Measurements from ENCODE around the gene NIPAL4.
A peak's percentile ranks its signal among the peaks of the same experiment; 100 is the strongest.

The NIPAL4 gene

GRCh38 chr5:157454273-157454672 lies 5.7 kb upstream of the NIPAL4 start:
- Mint-ChIP-seq H3K36me3 (ENCODE audit: low read depth) (no peaks in the 10 kb centered on the region), H3K9me3 (no peaks in the 10 kb centered on the region), H3K4me1 (ENCODE audit: low read depth) (peaks cover 5% of the 10 kb centered on the region), H3K4me3 (no peak overlapping the region), H3K27me3 (peaks cover 11% of the 10 kb centered on the region), H3K27ac (no peak overlapping the region)

GRCh38 chr5:157455057-157455456 lies 5.0 kb upstream of the NIPAL4 start:
- no peaks in the 10 kb centered on the region for H3K9me3 Mint-ChIP-seq
- H3K36me3 Mint-ChIP-seq (ENCODE audit: low read depth), result no peaks in the 10 kb centered on the region
- H3K4me3 Mint-ChIP-seq, result no peak overlapping the region
- no peak overlapping the region for H3K27ac Mint-ChIP-seq
- H3K4me1 Mint-ChIP-seq (ENCODE audit: low read depth), result peaks cover 5% of the 10 kb centered on the region
- H3K27me3 Mint-ChIP-seq, result peaks cover 14% of the 10 kb centered on the region

DNA sequence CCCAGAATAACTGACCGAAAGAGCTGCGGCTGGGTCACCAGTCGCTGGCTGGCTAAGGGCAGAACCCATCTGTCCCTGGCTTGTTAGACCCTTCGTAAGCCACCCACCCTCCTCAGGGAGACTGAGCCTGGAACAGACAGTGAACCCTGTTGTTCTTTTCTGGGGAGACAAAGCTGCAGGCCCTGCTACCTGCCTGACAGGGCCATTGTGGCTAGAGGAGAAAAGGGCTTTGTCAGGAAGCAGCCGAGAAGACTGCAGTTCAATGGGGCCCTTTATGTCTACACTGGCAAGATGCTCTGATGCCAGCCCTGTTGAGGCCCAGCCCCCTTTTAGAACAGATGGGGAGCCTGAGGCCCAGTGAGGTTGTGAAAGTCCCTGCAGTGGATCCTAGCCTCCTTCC lies 3.7 kb upstream of the NIPAL4 start:
- H3K9me3 Mint-ChIP-seq, result no peaks in the 10 kb centered on the region
- H3K27me3 Mint-ChIP-seq, result peaks cover 25% of the 10 kb centered on the region
- no peak overlapping the region for H3K4me3 Mint-ChIP-seq
- no peaks in the 10 kb centered on the region for H3K36me3 Mint-ChIP-seq (ENCODE audit: low read depth)
- peaks cover 15% of the 10 kb centered on the region for H3K4me1 Mint-ChIP-seq (ENCODE audit: low read depth)
- no peak overlapping the region for H3K27ac Mint-ChIP-seq

- Mint-ChIP-seq H3K27me3 (peaks cover 32% of the 10 kb centered on the region), H3K9me3 (no peaks in the 10 kb centered on the region), H3K36me3 (ENCODE audit: low read depth) (no peaks in the 10 kb centered on the region), H3K4me1 (ENCODE audit: low read depth) (peaks cover 15% of the 10 kb centered on the region), H3K4me3 (no peak overlapping the region), H3K27ac (no peak overlapping the region)
Observed at GRCh38 chr5:157457391-157457790, 2.6 kb upstream of the NIPAL4 start.

GRCh38 chr5:157458835-157459234 lies 1.2 kb upstream of the NIPAL4 start:
- no peaks in the 10 kb centered on the region for H3K36me3 Mint-ChIP-seq (ENCODE audit: low read depth)
- peaks cover 20% of the 10 kb centered on the region for H3K4me1 Mint-ChIP-seq (ENCODE audit: low read depth)
- H3K27ac Mint-ChIP-seq, result no peak overlapping the region
- no peaks in the 10 kb centered on the region for H3K9me3 Mint-ChIP-seq
- H3K4me3 Mint-ChIP-seq, result no peak overlapping the region
- peaks cover 42% of the 10 kb centered on the region for H3K27me3 Mint-ChIP-seq

DNA sequence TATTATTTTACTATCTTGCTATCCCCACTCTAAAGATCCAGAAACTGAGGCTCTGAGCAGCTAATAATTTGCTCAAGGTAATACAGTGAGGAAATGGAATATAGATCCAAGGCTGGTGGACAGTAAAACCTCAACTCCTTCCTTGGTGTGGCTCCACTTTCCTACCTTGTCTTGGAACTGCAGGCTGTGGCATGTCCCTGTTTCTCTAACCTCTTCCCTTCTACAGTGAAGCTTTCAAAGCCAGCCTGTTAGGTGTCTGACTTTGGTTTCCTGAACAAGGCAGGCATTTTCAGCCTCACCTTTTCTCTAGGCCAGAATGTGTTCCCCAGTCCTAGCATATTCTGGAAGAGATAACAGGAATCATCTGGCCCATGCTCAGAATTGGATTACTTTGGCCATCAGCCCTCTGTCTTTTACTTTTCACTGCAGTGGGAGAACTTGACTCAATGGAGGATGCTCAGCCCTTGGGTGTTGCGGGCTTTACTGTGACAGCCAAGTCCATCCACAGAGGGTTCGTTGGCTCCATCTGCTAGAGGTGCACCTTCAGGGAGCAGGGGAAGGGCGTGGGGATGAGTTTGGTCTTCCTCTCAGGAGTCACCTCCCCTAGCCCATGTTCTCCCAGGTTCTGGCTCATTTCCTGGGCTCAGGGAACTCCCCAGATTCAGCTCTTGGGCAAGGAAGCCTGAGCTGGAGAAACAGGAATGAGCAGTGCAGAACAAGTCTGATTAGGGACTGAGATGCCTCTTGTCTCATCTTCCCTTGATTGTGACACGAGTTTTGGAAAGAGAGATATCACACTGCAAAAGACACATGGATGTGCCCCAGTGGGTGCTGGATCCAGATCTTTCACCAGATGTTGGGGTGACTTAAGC lies 1.1 kb downstream of the NIPAL4 start:
- peak overlapping the region; percentile 72 for H3K4me3 Mint-ChIP-seq
- peaks cover 41% of the 10 kb centered on the region for H3K27me3 Mint-ChIP-seq
- H3K9me3 Mint-ChIP-seq, result no peaks in the 10 kb centered on the region
- no peaks in the 10 kb centered on the region for H3K36me3 Mint-ChIP-seq (ENCODE audit: low read depth)
- peak overlapping the region; percentile 49 for H3K27ac Mint-ChIP-seq
- peaks cover 33% of the 10 kb centered on the region for H3K4me1 Mint-ChIP-seq (ENCODE audit: low read depth)

GRCh38 chr5:157463081-157463480 lies 3.1 kb downstream of the NIPAL4 start:
- H3K36me3 Mint-ChIP-seq (ENCODE audit: low read depth), result no peaks in the 10 kb centered on the region
- H3K27me3 Mint-ChIP-seq, result peaks cover 41% of the 10 kb centered on the region
- H3K4me1 Mint-ChIP-seq (ENCODE audit: low read depth), result peaks cover 33% of the 10 kb centered on the region
- no peak overlapping the region for H3K27ac Mint-ChIP-seq
- H3K4me3 Mint-ChIP-seq, result no peak overlapping the region
- H3K9me3 Mint-ChIP-seq, result no peaks in the 10 kb centered on the region

DNA sequence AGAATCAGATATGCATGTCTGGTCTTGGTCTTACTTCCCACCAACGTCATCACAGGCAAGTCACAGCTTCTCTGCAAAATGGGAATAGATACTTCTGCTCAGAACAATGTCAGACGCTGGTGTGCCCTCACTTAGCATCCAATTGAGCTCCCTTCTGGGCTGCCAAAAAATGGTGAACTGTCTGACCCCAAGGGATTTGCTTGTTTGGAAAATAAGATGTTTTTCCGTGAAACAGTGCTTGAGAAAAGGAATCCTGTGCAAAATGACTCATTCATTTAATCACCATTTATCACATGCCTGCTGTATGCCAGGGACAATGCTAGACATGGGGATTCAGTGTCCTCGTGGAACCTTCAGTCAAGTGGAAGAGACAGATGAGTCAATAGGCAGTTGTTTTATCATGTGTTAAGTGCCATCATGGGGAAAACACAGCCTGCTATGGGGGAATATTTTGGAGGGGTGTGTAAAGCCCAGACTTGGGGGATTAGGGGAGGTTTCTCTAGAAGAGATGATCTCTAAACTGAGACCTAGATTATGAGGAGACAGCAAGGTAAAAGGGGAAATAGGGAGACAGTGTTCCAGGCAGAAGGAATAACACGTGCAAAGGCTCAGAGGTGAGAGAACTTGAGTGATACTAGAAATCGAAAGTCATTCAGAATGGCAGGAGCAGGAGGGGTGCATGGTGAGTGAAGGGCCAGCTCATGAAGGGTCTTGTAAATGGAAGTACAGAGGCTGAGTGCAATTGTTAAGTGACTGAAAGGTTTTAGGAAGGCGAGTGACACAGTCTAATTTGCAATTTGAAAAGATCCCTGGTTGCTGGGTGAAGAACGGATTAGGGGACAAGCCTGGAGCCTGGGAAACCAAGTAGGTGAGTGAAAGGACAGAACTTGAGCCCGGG lies 3.9 kb downstream of the NIPAL4 start:
- Mint-ChIP-seq H3K4me1 (ENCODE audit: low read depth) (peaks cover 33% of the 10 kb centered on the region), H3K9me3 (no peaks in the 10 kb centered on the region), H3K4me3 (peak overlapping the region; percentile 38), H3K36me3 (ENCODE audit: low read depth) (no peaks in the 10 kb centered on the region), H3K27me3 (peaks cover 39% of the 10 kb centered on the region), H3K27ac (peak overlapping the region; percentile 77)

DNA sequence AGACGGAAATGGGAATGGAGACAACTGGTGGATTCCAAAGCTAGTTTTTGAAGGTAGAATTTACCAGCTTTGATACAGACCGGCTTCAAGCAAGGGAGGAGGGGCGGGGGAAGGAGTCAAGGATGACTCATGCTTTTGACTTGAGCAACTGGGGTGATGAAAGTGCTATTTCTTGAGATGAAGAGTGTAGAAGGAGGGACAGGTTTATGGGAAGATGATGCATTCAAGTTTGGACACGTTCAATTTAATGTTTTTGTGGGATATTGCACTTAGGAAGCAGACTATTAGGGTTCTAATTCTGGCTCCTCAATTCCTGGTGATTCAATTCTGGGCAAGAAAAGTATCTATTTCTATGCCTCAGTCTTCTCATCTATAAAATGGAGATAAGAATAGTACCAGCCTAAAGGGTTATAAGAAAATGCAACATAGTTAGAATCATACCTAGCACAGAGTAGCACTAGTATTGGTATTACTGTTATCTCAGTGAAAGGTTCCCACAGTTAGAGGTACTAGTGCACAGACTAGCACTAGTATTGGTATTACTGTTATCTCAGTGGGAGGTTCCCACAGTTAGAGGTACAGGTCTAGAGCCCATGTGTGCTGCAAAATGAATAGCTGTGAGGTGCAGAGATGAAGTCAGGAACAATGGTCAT lies 4.6 kb downstream of the NIPAL4 start:
- Mint-ChIP-seq H3K27ac (peak overlapping the region; percentile 77), H3K4me1 (ENCODE audit: low read depth) (peaks cover 33% of the 10 kb centered on the region), H3K4me3 (peak overlapping the region; percentile 38), H3K36me3 (ENCODE audit: low read depth) (no peaks in the 10 kb centered on the region), H3K9me3 (no peaks in the 10 kb centered on the region), H3K27me3 (peaks cover 32% of the 10 kb centered on the region)

DNA sequence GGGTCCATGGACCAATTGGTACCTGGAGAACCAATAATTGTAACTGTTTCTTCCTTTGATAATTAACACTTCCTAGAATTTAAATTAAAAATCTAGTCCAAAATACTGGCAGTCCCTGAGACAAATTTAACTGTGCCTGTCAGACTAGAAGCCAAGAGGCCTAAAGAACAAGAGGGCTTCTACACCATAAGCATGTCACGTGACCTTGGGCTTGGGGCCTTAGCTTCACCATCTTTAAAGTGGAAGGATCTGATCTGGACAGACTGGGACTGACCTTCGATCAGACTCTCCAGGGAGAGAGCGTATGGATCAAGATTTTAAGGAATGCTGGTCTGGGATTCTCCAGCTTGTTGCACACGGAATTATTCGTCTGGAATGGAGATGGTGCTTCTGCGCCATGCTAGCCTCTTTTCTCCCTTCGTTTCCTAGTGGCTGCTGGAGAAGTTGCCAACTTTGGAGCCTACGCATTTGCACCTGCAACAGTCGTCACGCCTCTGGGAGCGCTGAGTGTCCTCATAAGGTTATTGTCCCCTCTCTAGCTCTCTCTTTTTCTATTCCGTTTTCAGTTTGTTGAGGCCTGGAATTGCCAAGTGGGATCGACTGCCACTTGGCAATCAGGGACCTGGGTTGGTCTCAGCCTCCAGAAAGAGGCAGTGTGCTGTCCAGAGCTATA lies 8.4 kb downstream of the NIPAL4 start:
- H3K27ac Mint-ChIP-seq, result no peak overlapping the region
- peaks cover 21% of the 10 kb centered on the region for H3K4me1 Mint-ChIP-seq (ENCODE audit: low read depth)
- H3K4me3 Mint-ChIP-seq, result no peak overlapping the region
- H3K9me3 Mint-ChIP-seq, result no peaks in the 10 kb centered on the region
- no peaks in the 10 kb centered on the region for H3K36me3 Mint-ChIP-seq (ENCODE audit: low read depth)
- H3K27me3 Mint-ChIP-seq, result peaks cover 8% of the 10 kb centered on the region

DNA sequence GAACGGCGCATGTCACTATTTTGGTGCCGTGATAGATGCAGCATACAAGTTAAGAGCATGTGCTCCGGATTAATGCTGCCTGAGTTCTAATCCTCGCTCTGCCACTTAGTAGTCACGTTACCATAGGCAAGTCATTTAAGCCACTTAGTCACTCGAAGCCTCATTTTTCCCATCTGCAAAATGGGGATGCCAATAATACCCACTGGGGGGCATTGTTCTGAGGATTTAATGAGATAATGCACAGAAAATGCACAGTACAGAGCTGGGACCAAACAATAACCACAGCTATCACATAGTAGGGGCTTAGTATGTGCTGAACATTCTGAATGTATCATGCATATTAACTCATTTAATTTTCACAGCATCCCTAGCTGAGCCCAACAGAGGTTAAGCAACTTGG lies 9.1 kb downstream of the NIPAL4 start:
- Mint-ChIP-seq H3K4me1 (ENCODE audit: low read depth) (peaks cover 15% of the 10 kb centered on the region), H3K36me3 (ENCODE audit: low read depth) (no peaks in the 10 kb centered on the region), H3K9me3 (no peaks in the 10 kb centered on the region), H3K4me3 (no peak overlapping the region), H3K27ac (no peak overlapping the region), H3K27me3 (peaks cover 2% of the 10 kb centered on the region)

- no peak overlapping the region for H3K27ac Mint-ChIP-seq
- peaks cover 8% of the 10 kb centered on the region for H3K4me1 Mint-ChIP-seq (ENCODE audit: low read depth)
- no peaks in the 10 kb centered on the region for H3K36me3 Mint-ChIP-seq (ENCODE audit: low read depth)
- no peak overlapping the region for H3K4me3 Mint-ChIP-seq
- no peaks in the 10 kb centered on the region for H3K9me3 Mint-ChIP-seq
- no peaks in the 10 kb centered on the region for H3K27me3 Mint-ChIP-seq
Observed at GRCh38 chr5:157469687-157470086, 9.7 kb downstream of the NIPAL4 start.

- H3K4me1 Mint-ChIP-seq (ENCODE audit: low read depth), result no peaks in the 10 kb centered on the region
- no peaks in the 10 kb centered on the region for H3K36me3 Mint-ChIP-seq (ENCODE audit: low read depth)
- H3K9me3 Mint-ChIP-seq, result no peaks in the 10 kb centered on the region
- no peak overlapping the region for H3K4me3 Mint-ChIP-seq
- no peak overlapping the region for H3K27ac Mint-ChIP-seq
- H3K27me3 Mint-ChIP-seq, result no peaks in the 10 kb centered on the region
Observed at GRCh38 chr5:157470631-157471030, 10.6 kb downstream of the NIPAL4 start.

DNA sequence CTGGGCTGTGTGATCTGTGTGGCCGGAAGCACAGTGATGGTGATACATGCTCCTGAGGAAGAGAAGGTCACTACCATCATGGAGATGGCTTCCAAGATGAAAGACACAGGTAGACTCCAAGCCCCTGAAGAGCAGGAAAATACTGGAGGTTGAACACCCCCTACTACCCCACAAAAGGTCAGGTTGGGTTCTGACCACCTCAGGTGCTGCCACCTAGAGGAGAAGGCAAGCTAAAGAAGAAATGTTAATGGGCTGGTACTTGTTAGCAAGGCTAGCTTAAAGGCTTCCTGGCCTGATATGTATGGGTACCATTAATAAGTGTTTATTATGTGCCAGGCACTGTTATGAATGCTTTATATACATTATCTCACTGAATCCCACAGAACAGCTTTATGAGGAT lies 11.7 kb downstream of the NIPAL4 start:
- Mint-ChIP-seq H3K4me1 (ENCODE audit: low read depth) (no peaks in the 10 kb centered on the region), H3K9me3 (no peaks in the 10 kb centered on the region), H3K4me3 (no peak overlapping the region), H3K27ac (no peak overlapping the region), H3K36me3 (ENCODE audit: low read depth) (no peaks in the 10 kb centered on the region), H3K27me3 (no peaks in the 10 kb centered on the region)
